ENCODE measurements around the gene SUCLG2. TPM values are rescaled to one million over a fixed set of nuclear protein-coding genes. Genes with fewer than 3 reads are reported as not detected.

The SUCLG2 gene
- total RNA-seq, 1 experiment from 2014 or later, result 49.5 TPM

- DNase-seq, result no peak
- peaks cover 25% of the 10 kb centered on the region for H3K36me3 Mint-ChIP-seq (ENCODE audit: insufficient read depth, unreplicated experiment)
- CTCF ChIA-PET, result no interaction called here
- H3K4me1 Mint-ChIP-seq (ENCODE audit: low read depth, unreplicated experiment), result peaks cover 63% of the 10 kb centered on the region
- TF ChIP-seq CTCF (IDR thresholded peaks at IDR 0.05; ENCODE audit: unreplicated experiment), result no peak
- H3K9me3 Mint-ChIP-seq (ENCODE audit: low read depth, unreplicated experiment), result no peaks in the 10 kb centered on the region
- H3K27ac Mint-ChIP-seq (ENCODE audit: unreplicated experiment), result no peak overlapping the region
- intact Hi-C loops (cut with micrococcal nuclease; ENCODE audit: unreplicated experiment), result no loop called here
- H3K27me3 Mint-ChIP-seq (ENCODE audit: unreplicated experiment), result no peaks in the 10 kb centered on the region
- H3K4me3 Mint-ChIP-seq (ENCODE audit: low read depth, unreplicated experiment), result no peak overlapping the region
- BruUV-seq (replicated peaks), result no TSS peak
These were observed 4.7 kb downstream of the SUCLG2 start for GRCh38 chr3:67649681-67650080.

- CTCF ChIA-PET, result no interaction called here
- H3K4me1 Mint-ChIP-seq (ENCODE audit: low read depth, unreplicated experiment), result peaks cover 63% of the 10 kb centered on the region
- no peaks in the 10 kb centered on the region for H3K9me3 Mint-ChIP-seq (ENCODE audit: low read depth, unreplicated experiment)
- intact Hi-C loops (cut with micrococcal nuclease; ENCODE audit: unreplicated experiment), result no loop called here
- no peaks in the 10 kb centered on the region for H3K27me3 Mint-ChIP-seq (ENCODE audit: unreplicated experiment)
- H3K36me3 Mint-ChIP-seq (ENCODE audit: insufficient read depth, unreplicated experiment), result peaks cover 16% of the 10 kb centered on the region
- BruUV-seq (replicated peaks), result no TSS peak
- no peak for DNase-seq
- peak overlapping the region; percentile 14 for H3K4me3 Mint-ChIP-seq (ENCODE audit: low read depth, unreplicated experiment)
- no peak for TF ChIP-seq CTCF (IDR thresholded peaks at IDR 0.05; ENCODE audit: unreplicated experiment)
- H3K27ac Mint-ChIP-seq (ENCODE audit: unreplicated experiment), result peak overlapping the region; percentile 90
These were observed 5.7 kb downstream of the SUCLG2 start for GRCh38 chr3:67648701-67649100.

- H3K36me3 Mint-ChIP-seq (ENCODE audit: insufficient read depth, unreplicated experiment), result peaks cover 12% of the 10 kb centered on the region
- intact Hi-C loops (cut with micrococcal nuclease; ENCODE audit: unreplicated experiment), result no loop called here
- peak overlapping the region; percentile 90 for H3K27ac Mint-ChIP-seq (ENCODE audit: unreplicated experiment)
- H3K9me3 Mint-ChIP-seq (ENCODE audit: low read depth, unreplicated experiment), result no peaks in the 10 kb centered on the region
- peak overlapping the region; percentile 14 for H3K4me3 Mint-ChIP-seq (ENCODE audit: low read depth, unreplicated experiment)
- no TSS peak for BruUV-seq (replicated peaks)
- no peaks in the 10 kb centered on the region for H3K27me3 Mint-ChIP-seq (ENCODE audit: unreplicated experiment)
- DNase-seq, result no peak
- peaks cover 62% of the 10 kb centered on the region for H3K4me1 Mint-ChIP-seq (ENCODE audit: low read depth, unreplicated experiment)
- CTCF ChIA-PET, result interaction anchor here (1.4 kb wide), 1 partner anchor 9 kb away, joined by 4 read pairs; no protein-coding TSS in a partner anchor
- no peak for TF ChIP-seq CTCF (IDR thresholded peaks at IDR 0.05; ENCODE audit: unreplicated experiment)
These were observed 6.2 kb downstream of the SUCLG2 start for GRCh38 chr3:67648229-67648628.

- Mint-ChIP-seq H3K4me3 (ENCODE audit: low read depth, unreplicated experiment) (peak overlapping the region; percentile 49), H3K9me3 (ENCODE audit: low read depth, unreplicated experiment) (no peaks in the 10 kb centered on the region), H3K27me3 (ENCODE audit: unreplicated experiment) (no peaks in the 10 kb centered on the region), H3K4me1 (ENCODE audit: low read depth, unreplicated experiment) (peaks cover 55% of the 10 kb centered on the region), H3K27ac (ENCODE audit: unreplicated experiment) (peak overlapping the region; percentile 90), H3K36me3 (ENCODE audit: insufficient read depth, unreplicated experiment) (peaks cover 12% of the 10 kb centered on the region)
- intact Hi-C loops (cut with micrococcal nuclease; ENCODE audit: unreplicated experiment), result no loop called here
- CTCF ChIA-PET, result interaction anchor here (0.5 to 1.4 kb wide), 5 partner anchors 9 to 1086 kb away, joined by 3 to 5 read pairs (median 4); no protein-coding TSS in a partner anchor
- DNase-seq, result peak; percentile 54
- no TSS peak for BruUV-seq (replicated peaks)
- no peak for TF ChIP-seq CTCF (IDR thresholded peaks at IDR 0.05; ENCODE audit: unreplicated experiment)
These were observed 7.0 kb downstream of the SUCLG2 start for GRCh38 chr3:67647390-67647878.
